AG09319 (cell line): ENCODE data around the gene RAD51B.

Experiments used
- DNase-seq: peaks from one replicate; pipeline ENCODE4 v3.0.0-alpha.2; 2010; ENCODE audit warnings: low read depth; ENCODE audit errors: extremely low read depth
- TF ChIP-seq, protein P1 (sequence below): IDR thresholded peaks from 2 replicates; pipeline ENCODE4 v1.5.1; 2011; ENCODE audit warnings: low read depth, mild to moderate bottlenecking, inconsistent platforms, low read length, moderate library complexity

RAD51B gene

GRCh38 chr14:67853715-67854114 is 34.1 kb downstream of the RAD51B start:
- TF ChIP-seq, protein P1, sequence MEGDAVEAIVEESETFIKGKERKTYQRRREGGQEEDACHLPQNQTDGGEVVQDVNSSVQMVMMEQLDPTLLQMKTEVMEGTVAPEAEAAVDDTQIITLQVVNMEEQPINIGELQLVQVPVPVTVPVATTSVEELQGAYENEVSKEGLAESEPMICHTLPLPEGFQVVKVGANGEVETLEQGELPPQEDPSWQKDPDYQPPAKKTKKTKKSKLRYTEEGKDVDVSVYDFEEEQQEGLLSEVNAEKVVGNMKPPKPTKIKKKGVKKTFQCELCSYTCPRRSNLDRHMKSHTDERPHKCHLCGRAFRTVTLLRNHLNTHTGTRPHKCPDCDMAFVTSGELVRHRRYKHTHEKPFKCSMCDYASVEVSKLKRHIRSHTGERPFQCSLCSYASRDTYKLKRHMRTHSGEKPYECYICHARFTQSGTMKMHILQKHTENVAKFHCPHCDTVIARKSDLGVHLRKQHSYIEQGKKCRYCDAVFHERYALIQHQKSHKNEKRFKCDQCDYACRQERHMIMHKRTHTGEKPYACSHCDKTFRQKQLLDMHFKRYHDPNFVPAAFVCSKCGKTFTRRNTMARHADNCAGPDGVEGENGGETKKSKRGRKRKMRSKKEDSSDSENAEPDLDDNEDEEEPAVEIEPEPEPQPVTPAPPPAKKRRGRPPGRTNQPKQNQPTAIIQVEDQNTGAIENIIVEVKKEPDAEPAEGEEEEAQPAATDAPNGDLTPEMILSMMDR: no peak
- no peak for DNase-seq

DNA sequence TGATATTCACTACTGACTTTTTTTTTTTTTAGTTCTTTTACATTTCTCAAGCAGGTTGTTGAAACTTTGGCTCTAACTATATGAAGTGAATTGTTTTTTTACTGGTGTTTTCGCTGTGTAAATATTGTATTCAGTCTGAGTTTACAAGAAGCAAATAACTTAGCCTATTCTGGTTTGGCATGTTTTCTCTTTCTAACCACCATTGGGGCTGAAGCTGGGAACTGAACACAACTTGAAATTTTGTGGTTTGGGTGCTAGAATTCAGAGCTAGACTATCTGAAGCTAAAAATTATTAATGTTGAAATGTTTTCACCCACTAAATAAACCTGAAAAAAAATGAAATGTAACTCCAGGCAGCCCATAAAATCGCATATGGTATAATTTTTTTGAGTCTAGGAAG is 37.2 kb downstream of the RAD51B start:
- DNase-seq: no peak
- TF ChIP-seq, protein P1: no peak

DNA sequence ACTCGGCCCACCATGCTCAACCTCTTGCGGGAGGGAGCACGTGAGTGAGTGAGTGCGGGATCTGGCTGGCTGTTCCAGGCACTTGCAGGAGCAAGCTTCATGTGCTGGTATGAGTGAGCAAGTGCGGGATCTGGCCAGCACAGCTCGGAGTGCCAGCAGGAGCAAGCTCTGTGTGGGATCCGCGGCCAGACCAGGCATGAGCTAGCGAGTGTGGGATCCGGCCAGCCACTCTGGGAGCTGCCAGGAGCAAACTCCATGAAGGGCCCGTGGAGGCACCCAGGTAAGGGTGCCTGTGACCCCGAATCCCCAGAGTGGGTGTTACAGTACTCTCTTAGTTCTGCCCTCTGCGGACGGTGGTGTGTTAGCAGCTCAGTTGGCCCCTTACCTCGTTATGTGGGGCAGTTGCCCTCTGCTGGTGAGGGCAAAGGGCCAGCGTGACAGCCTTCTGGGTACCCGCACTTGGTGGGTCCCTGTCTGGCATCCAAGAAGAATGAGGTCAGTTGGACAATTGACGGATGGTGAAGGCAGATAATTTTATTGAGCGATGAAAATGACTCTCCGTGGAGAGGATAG is 38.3 kb downstream of the RAD51B start:
- TF ChIP-seq, protein P1: no peak

GRCh38 chr14:67859169-67859749 is 39.7 kb downstream of the RAD51B start:
- TF ChIP-seq, protein P1: no peak
- no peak for DNase-seq

More for the DNA sequence above, 38.3 kb downstream of the RAD51B start:
- DNase-seq: no peak

DNA sequence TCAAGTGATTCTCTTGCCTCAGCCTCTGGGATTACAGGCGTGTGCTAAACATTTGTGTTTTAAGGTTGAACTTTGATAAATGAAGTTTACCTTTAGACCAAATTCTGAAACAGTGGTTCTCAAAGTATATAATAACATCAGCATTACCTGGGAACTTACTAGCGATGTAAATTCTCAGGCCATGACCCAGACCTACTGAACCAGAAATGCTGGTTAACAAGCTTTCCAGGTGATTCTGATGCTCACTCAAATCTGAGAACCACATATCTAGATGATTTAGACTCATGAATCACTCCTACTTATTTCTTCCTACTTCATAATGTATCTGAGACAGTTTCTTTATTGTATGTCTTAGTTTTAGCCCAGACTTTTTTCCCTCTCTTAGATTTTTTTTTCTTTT is 43.6 kb downstream of the RAD51B start:
- DNase-seq: no peak
- TF ChIP-seq, protein P1: no peak

GRCh38 chr14:67875175-67876006 is 55.8 kb downstream of the RAD51B start:
- TF ChIP-seq, protein P1: no peak
- DNase-seq: no peak

- no peak for DNase-seq
- TF ChIP-seq, protein P1: no peak
Observed at GRCh38 chr14:67879026-67879425, 59.4 kb downstream of the RAD51B start.
